ENCODE measurements around the gene ARL16. TPM values are rescaled to one million over a fixed set of nuclear protein-coding genes. Genes with fewer than 3 reads are reported as not detected.

Gene ARL16
- total and polyA plus RNA-seq, 10 donors, result 22.5 to 93.5 (median 31.9) TPM

- Histone ChIP-seq H3K4me1 (peaks cover 30 to 56% (median 44%) of the 10 kb centered on the region in 6 donors), H3K9me3 (no peaks in the 10 kb centered on the region), H3K27ac (no peak overlapping the region), H3K4me3 (no peak overlapping the region), H3K36me3 (peaks cover 0 to 57% (median 37%) of the 10 kb centered on the region in 6 donors), H3K27me3 (replicated peaks in 1 of 7) (no peaks in the 10 kb centered on the region)
- TF ChIP-seq POLR2A (IDR thresholded peaks at IDR 0.05), result no peak
- TF ChIP-seq POLR2AphosphoS5 (IDR thresholded peaks at IDR 0.05), result peak in 1 of 3 donors; percentile 3
- no peak for TF ChIP-seq CTCF (IDR thresholded peaks at IDR 0.05 in 8 of 11, conservative IDR thresholded peaks at IDR 0.05 in 3 of 11)
- WGBS, 5 donors, result 92 to 98% (median 95%) methylated on average over 17 of the region's 17 CpGs
- intact Hi-C loops (cut with DNase I; ENCODE audit: low total_unique reads), result no loop called here
- DNase-seq, result peak; percentile 58
Measured at GRCh38 chr17:81706232-81706611, 22.6 kb upstream of the ARL16 start.

GRCh38 chr17:81705518-81706231 is 22.1 kb upstream of the ARL16 start:
- intact Hi-C loops (cut with DNase I; ENCODE audit: low total_unique reads), result no loop called here
- Histone ChIP-seq H3K4me1 (peaks cover 28 to 56% (median 44%) of the 10 kb centered on the region in 6 donors), H3K4me3 (no peak overlapping the region), H3K27me3 (replicated peaks in 1 of 7) (no peaks in the 10 kb centered on the region), H3K9me3 (no peaks in the 10 kb centered on the region), H3K36me3 (peaks cover 0 to 62% (median 43%) of the 10 kb centered on the region in 6 donors), H3K27ac (no peak overlapping the region)
- TF ChIP-seq CTCF (IDR thresholded peaks at IDR 0.05 in 8 of 11, conservative IDR thresholded peaks at IDR 0.05 in 3 of 11) (no peak), POLR2A (IDR thresholded peaks at IDR 0.05) (no peak), POLR2AphosphoS5 (IDR thresholded peaks at IDR 0.05) (no peak)
- DNase-seq, result peak; percentile 59
- WGBS, 5 donors, result 92 to 96% (median 94%) methylated on average over 30 of the region's 30 CpGs

GRCh38 chr17:81703747-81704654 is 20.4 kb upstream of the ARL16 start:
- intact Hi-C loops (cut with DNase I; ENCODE audit: low total_unique reads), result no loop called here
- H3K4me1 ChIP-seq, result peaks cover 22 to 52% (median 39%) of the 10 kb centered on the region in 6 donors
- TF ChIP-seq POLR2A (IDR thresholded peaks at IDR 0.05) (no peak), POLR2AphosphoS5 (IDR thresholded peaks at IDR 0.05) (no peak), CTCF (IDR thresholded peaks at IDR 0.05 in 8 of 11, conservative IDR thresholded peaks at IDR 0.05 in 3 of 11) (no peak)
- H3K36me3 ChIP-seq, result peaks cover 0 to 78% (median 58%) of the 10 kb centered on the region in 6 donors
- H3K4me3 ChIP-seq, result peak overlapping the region; percentile 77 to 98 (median 92)
- peak overlapping the region; percentile 89 to 98 (median 96) for H3K27ac ChIP-seq
- no peaks in the 10 kb centered on the region for H3K9me3 ChIP-seq
- peak; percentile 76 for DNase-seq
- no peaks in the 10 kb centered on the region for H3K27me3 ChIP-seq (replicated peaks in 1 of 7)
- 26 to 38% (median 32%) methylated on average over 18 to 27 of the region's 27 CpGs for WGBS, 5 donors

Data from spleen (tissue), 11 donors.